ENCODE results near the gene TAS1R3.

The TAS1R3 gene

DNA sequence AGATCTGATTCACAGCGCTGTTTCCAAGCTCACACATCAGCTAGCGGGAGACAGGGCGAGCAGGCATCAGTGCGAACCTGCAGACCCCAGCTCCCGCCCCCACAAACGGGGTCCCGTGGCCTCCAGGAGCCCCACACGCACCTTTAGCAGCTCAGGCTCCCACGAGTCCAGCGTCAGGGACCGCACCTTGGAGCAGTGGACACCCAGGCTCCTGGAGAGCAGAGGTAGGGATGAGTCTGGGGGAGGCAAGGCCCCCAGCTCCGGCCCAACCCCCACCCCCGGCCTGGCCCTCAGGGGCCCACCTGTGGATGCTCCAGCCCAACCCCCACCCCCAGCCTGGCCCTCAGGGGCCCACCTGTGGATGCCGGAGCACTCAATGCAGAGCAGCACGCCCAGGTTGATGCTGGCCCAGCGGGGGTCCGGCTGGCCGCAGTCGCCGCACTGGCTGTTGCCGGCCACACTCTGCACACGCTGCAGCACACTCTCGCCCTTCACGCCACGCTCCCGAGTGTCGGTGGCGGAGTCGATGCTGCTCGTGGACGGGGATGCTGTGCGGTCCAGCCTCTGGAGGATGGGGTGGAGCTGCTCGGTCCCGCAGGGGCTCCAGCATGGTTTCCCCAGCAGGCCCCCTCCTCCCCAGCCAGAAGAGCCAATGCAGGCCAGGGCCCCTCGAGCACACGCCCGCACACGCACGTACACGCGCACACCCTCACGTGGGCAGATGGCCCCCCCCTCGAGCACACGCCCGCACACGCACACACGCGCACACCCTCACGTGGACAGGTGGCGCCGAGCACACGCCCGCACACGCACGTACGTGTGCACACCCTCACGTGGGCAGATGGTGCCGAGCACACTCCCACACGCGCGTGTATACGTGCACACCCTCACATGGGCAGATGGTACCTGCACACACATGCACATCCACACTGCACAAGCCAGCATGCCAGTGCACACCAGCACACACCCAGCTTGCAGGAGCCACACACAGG lies 34.7 kb upstream of the TAS1R3 start:
- WGBS, result 96% methylated on average over 61 of the region's 62 CpGs
- H3K18ac ChIP-seq (ENCODE audit: low read depth in 1 of 2, low read length in 2 of 2), result no peak overlapping the region
- no peak overlapping the region for H3K14ac ChIP-seq (ENCODE audit: low read length in 2 of 2)
- H3K27ac ChIP-seq (ENCODE audit: low read length, poor library complexity, severe bottlenecking), result no peak overlapping the region
- H4K91ac ChIP-seq (ENCODE audit: low read length), result peak overlapping the region; percentile 58
- peaks cover 6% of the 10 kb centered on the region for H3K4me1 ChIP-seq (ENCODE audit: control insufficient read depth, insufficient read depth, low read depth, low read length)
- no peak overlapping the region for H2BK120ac ChIP-seq (ENCODE audit: low read depth, low read length)
- no peak for DNase-seq
- no peak overlapping the region for H3K4me2 ChIP-seq (ENCODE audit: low read length, poor library complexity, severe bottlenecking)
- H2AFZ ChIP-seq (ENCODE audit: low read depth, low read length), result no peak overlapping the region
- H2BK5ac ChIP-seq (ENCODE audit: low read depth, low read length, poor library complexity, severe bottlenecking), result no peak overlapping the region
- no peaks in the 10 kb centered on the region for H3K27me3 ChIP-seq (ENCODE audit: control insufficient read depth in 1 of 2, insufficient read depth in 1 of 2, low read length in 2 of 2)
- no peak overlapping the region for H2BK12ac ChIP-seq (ENCODE audit: low read length in 2 of 2)
- H4K8ac ChIP-seq (ENCODE audit: low read length), result no peak overlapping the region
- no peaks in the 10 kb centered on the region for H3K9me3 ChIP-seq (ENCODE audit: control insufficient read depth, low read length)
- H3K79me1 ChIP-seq (replicated peaks; ENCODE audit: low read length, poor library complexity, severe bottlenecking), result peaks cover 3% of the 10 kb centered on the region
- no peak overlapping the region for H3K23ac ChIP-seq (ENCODE audit: low read length in 2 of 2)
- no peak overlapping the region for H3K4me3 ChIP-seq (ENCODE audit: insufficient read depth in 1 of 2, low read depth in 1 of 2, low read length in 2 of 2)
- H3K4ac ChIP-seq (ENCODE audit: low read depth in 1 of 2, low read length in 2 of 2), result no peak overlapping the region
- H2AK5ac ChIP-seq (ENCODE audit: low read length, severe bottlenecking), result no peak overlapping the region
- no peak overlapping the region for H3K9ac ChIP-seq (ENCODE audit: low read length)
- H3K36me3 ChIP-seq (ENCODE audit: control insufficient read depth in 1 of 2, insufficient read depth in 2 of 2, low read depth in 1 of 2, low read length in 2 of 2), result peaks cover 5 to 81% of the 10 kb centered on the region in 2 experiments
- H2BK15ac ChIP-seq (ENCODE audit: low read depth, poor library complexity, severe bottlenecking), result no peak overlapping the region

DNA sequence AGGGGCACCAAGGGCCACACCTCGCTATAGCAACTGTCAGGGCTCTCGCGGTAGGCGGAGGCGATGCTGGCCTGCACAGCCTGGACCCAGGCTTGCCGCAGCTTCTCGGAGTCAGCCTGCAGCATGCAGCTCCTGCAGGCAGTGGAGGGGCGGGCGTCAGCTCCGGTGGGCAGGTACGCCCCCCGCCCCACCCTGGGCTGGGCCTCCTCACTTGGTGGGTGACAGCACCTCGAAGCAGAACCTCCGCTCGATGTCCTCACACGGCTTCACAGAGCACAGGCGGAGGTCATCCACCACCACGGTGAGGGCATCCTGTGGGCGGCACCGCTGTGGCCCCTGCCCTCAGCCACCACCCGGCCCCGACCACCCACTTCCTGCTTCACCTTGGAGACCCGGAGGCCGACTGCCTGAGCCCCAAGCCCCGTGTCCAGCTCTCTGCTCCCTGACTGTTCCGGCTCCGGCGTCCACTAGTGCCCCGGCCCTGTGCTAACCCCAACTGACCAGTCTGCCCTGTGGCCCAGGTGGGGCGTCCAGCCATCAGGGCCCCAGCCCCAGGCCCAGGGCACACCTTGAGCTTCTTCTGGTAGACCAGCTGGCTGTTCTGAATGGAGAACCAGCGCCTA lies 33.2 kb upstream of the TAS1R3 start:
- H2BK15ac ChIP-seq (ENCODE audit: low read depth, poor library complexity, severe bottlenecking), result no peak overlapping the region
- H3K79me1 ChIP-seq (replicated peaks; ENCODE audit: low read length, poor library complexity, severe bottlenecking), result peaks cover 13% of the 10 kb centered on the region
- no peak overlapping the region for H3K14ac ChIP-seq (ENCODE audit: low read length in 2 of 2)
- no peak overlapping the region for H2AFZ ChIP-seq (ENCODE audit: low read depth, low read length)
- no peak overlapping the region for H3K27ac ChIP-seq (ENCODE audit: low read length, poor library complexity, severe bottlenecking)
- no peaks in the 10 kb centered on the region for H3K27me3 ChIP-seq (ENCODE audit: control insufficient read depth in 1 of 2, insufficient read depth in 1 of 2, low read length in 2 of 2)
- H3K9me3 ChIP-seq (ENCODE audit: control insufficient read depth, low read length), result no peaks in the 10 kb centered on the region
- no peak overlapping the region for H2BK5ac ChIP-seq (ENCODE audit: low read depth, low read length, poor library complexity, severe bottlenecking)
- H3K4me3 ChIP-seq (ENCODE audit: insufficient read depth in 1 of 2, low read depth in 1 of 2, low read length in 2 of 2), result no peak overlapping the region
- H2BK12ac ChIP-seq (ENCODE audit: low read length in 2 of 2), result no peak overlapping the region
- no peak overlapping the region for H4K91ac ChIP-seq (ENCODE audit: low read length)
- H3K18ac ChIP-seq (ENCODE audit: low read depth in 1 of 2, low read length in 2 of 2), result no peak overlapping the region
- H3K9ac ChIP-seq (ENCODE audit: low read length), result no peak overlapping the region
- no peak overlapping the region for H3K4ac ChIP-seq (ENCODE audit: low read depth in 1 of 2, low read length in 2 of 2)
- no peak overlapping the region for H2BK120ac ChIP-seq (ENCODE audit: low read depth, low read length)
- H3K36me3 ChIP-seq (ENCODE audit: control insufficient read depth in 1 of 2, insufficient read depth in 2 of 2, low read depth in 1 of 2, low read length in 2 of 2), result peaks cover 5 to 84% of the 10 kb centered on the region in 2 experiments
- peaks cover 9% of the 10 kb centered on the region for H3K4me1 ChIP-seq (ENCODE audit: control insufficient read depth, insufficient read depth, low read depth, low read length)
- H3K23ac ChIP-seq (ENCODE audit: low read length in 2 of 2), result no peak overlapping the region
- H2AK5ac ChIP-seq (ENCODE audit: low read length, severe bottlenecking), result no peak overlapping the region
- no peak overlapping the region for H3K4me2 ChIP-seq (ENCODE audit: low read length, poor library complexity, severe bottlenecking)
- peak overlapping the region; percentile 7 for H4K8ac ChIP-seq (ENCODE audit: low read length)
- DNase-seq, result no peak
- 95% methylated on average over 31 of the region's 31 CpGs for WGBS

DNA sequence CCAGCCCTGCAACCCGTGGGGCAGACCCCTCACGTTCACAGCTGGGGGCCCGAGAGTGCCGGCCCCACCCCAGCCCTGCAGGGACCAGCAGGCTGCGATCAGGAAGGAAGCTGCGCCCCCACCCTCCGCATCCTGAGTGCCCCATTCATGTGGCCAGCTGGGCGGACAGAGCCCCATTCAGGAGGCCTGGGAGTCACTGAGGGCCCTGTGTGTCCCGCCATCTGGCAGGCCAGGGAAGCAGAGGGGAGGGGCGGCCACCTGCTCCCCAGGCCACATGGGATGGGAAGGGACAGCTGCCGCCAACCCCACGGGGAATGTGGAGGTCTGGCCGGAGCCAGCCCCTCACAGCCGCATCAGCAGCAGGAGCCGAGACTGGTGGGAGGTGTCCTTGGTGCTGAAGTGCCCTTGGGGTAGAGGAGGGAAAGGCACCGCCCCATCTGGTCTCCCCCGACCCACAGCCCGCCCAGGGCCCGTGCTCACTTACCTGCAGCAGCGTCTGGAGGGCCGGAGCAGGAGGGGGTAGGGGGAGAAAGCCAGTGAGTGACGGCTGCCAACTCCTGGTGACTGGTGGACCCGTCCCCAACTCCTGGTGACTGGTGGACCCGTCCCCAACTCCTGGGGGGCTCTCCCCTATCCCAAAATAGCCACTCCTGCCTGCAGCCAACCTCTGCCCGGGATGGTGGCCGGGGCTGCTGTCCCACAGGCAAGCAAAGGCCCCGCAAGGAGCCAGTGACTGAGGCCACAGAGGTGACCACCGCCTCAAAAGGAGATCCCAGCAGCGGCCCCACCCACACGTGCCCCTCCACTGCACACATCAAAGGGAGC lies 32.0 kb upstream of the TAS1R3 start:
- H2BK5ac ChIP-seq (ENCODE audit: low read depth, low read length, poor library complexity, severe bottlenecking), result no peak overlapping the region
- H3K9ac ChIP-seq (ENCODE audit: low read length), result no peak overlapping the region
- H2BK120ac ChIP-seq (ENCODE audit: low read depth, low read length), result no peak overlapping the region
- no peak overlapping the region for H2AK5ac ChIP-seq (ENCODE audit: low read length, severe bottlenecking)
- H3K4ac ChIP-seq (ENCODE audit: low read depth in 1 of 2, low read length in 2 of 2), result no peak overlapping the region
- H4K8ac ChIP-seq (ENCODE audit: low read length), result no peak overlapping the region
- no peaks in the 10 kb centered on the region for H3K27me3 ChIP-seq (ENCODE audit: control insufficient read depth in 1 of 2, insufficient read depth in 1 of 2, low read length in 2 of 2)
- H3K4me1 ChIP-seq (ENCODE audit: control insufficient read depth, insufficient read depth, low read depth, low read length), result peaks cover 21% of the 10 kb centered on the region
- peaks cover 18% of the 10 kb centered on the region for H3K79me1 ChIP-seq (replicated peaks; ENCODE audit: low read length, poor library complexity, severe bottlenecking)
- H2BK15ac ChIP-seq (ENCODE audit: low read depth, poor library complexity, severe bottlenecking), result no peak overlapping the region
- no peak overlapping the region for H4K91ac ChIP-seq (ENCODE audit: low read length)
- H3K36me3 ChIP-seq (ENCODE audit: control insufficient read depth in 1 of 2, insufficient read depth in 2 of 2, low read depth in 1 of 2, low read length in 2 of 2), result peaks cover 5 to 84% of the 10 kb centered on the region in 2 experiments
- H2BK12ac ChIP-seq (ENCODE audit: low read length in 2 of 2), result no peak overlapping the region
- no peaks in the 10 kb centered on the region for H3K9me3 ChIP-seq (ENCODE audit: control insufficient read depth, low read length)
- H2AFZ ChIP-seq (ENCODE audit: low read depth, low read length), result no peak overlapping the region
- H3K4me3 ChIP-seq (ENCODE audit: insufficient read depth in 1 of 2, low read depth in 1 of 2, low read length in 2 of 2), result no peak overlapping the region
- DNase-seq, result peak; percentile 29
- no peak overlapping the region for H3K14ac ChIP-seq (ENCODE audit: low read length in 2 of 2)
- no peak overlapping the region for H3K4me2 ChIP-seq (ENCODE audit: low read length, poor library complexity, severe bottlenecking)
- H3K27ac ChIP-seq (ENCODE audit: low read length, poor library complexity, severe bottlenecking), result no peak overlapping the region
- WGBS, result 77% methylated on average over 30 of the region's 30 CpGs
- no peak overlapping the region for H3K23ac ChIP-seq (ENCODE audit: low read length in 2 of 2)
- no peak overlapping the region for H3K18ac ChIP-seq (ENCODE audit: low read depth in 1 of 2, low read length in 2 of 2)

Data from mesenchymal stem cell (in vitro differentiated cells and primary cell).